ENCODE measurements around the gene CLEC4C. TPM values are rescaled to one million over a fixed set of nuclear protein-coding genes. Genes with fewer than 3 reads are reported as not detected.
A peak's percentile ranks its signal among the peaks of the same experiment; 100 is the strongest.
"Not testable (repeated sequence)": the region's sequence is repeated elsewhere in the genome, so short reads cannot be mapped to it uniquely, and the experiment has no call there.

CLEC4C gene
- polyA plus RNA-seq, 4 donors: 0.07 TPM; not detected in 3

- no peak overlapping the region for H3K27ac ChIP-seq (ENCODE audit: low read depth in 1 of 3, low read length in 2 of 3)
- H3K4me1 ChIP-seq (ENCODE audit: control insufficient read depth in 3 of 3, insufficient read depth in 2 of 3, low read depth in 1 of 3, low read length in 2 of 3): no peaks in the 10 kb centered on the region
- WGBS, 3 donors: 58 to 67% (median 61%) methylated on average over 4 of the region's 4 CpGs
- FAIRE-seq: no peak
- no peak overlapping the region for H3K4me3 ChIP-seq (ENCODE audit: low read depth in 1 of 3, low read length in 3 of 3)
- H3K36me3 ChIP-seq (ENCODE audit: control insufficient read depth in 3 of 3, insufficient read depth in 2 of 3, low read depth in 1 of 3, low read length in 3 of 3): no peaks in the 10 kb centered on the region
- DNase-seq: no peak
- H3K27me3 ChIP-seq (ENCODE audit: control insufficient read depth in 3 of 3, insufficient read depth in 3 of 3, low read length in 3 of 3): no peaks in the 10 kb centered on the region
- peaks cover 0 to under 1% of the 10 kb centered on the region in 2 donors for H3K9me3 ChIP-seq (ENCODE audit: control insufficient read depth in 2 of 2, insufficient read depth in 1 of 2, low read depth in 1 of 2, low read length in 1 of 2)
These were observed 1.7 kb upstream of the CLEC4C start for GRCh38 chr12:7748852-7749251.

- no peaks in the 10 kb centered on the region for H3K27me3 ChIP-seq (ENCODE audit: control insufficient read depth in 3 of 3, insufficient read depth in 3 of 3, low read length in 3 of 3)
- no peaks in the 10 kb centered on the region for H3K4me1 ChIP-seq (ENCODE audit: control insufficient read depth in 3 of 3, insufficient read depth in 2 of 3, low read depth in 1 of 3, low read length in 2 of 3)
- WGBS, 3 donors: 41 to 53% (median 52%) methylated on average over 3 of the region's 3 CpGs
- no peaks in the 10 kb centered on the region for H3K36me3 ChIP-seq (ENCODE audit: control insufficient read depth in 3 of 3, insufficient read depth in 2 of 3, low read depth in 1 of 3, low read length in 3 of 3)
- H3K4me3 ChIP-seq (ENCODE audit: low read depth in 1 of 3, low read length in 3 of 3): no peak overlapping the region
- no peaks in the 10 kb centered on the region for H3K9me3 ChIP-seq (ENCODE audit: control insufficient read depth in 2 of 2, insufficient read depth in 1 of 2, low read depth in 1 of 2, low read length in 1 of 2)
- no peak for DNase-seq
- FAIRE-seq: no peak
- H3K27ac ChIP-seq (ENCODE audit: low read depth in 1 of 3, low read length in 2 of 3): no peak overlapping the region
These were observed 14.2 kb downstream of the CLEC4C start for GRCh38 chr12:7732993-7733392.

- DNase-seq: no peak
- Histone ChIP-seq H3K27ac (ENCODE audit: low read depth in 1 of 3, low read length in 2 of 3) (no peak overlapping the region), H3K4me1 (ENCODE audit: control insufficient read depth in 3 of 3, insufficient read depth in 2 of 3, low read depth in 1 of 3, low read length in 2 of 3) (no peaks in the 10 kb centered on the region), H3K4me3 (ENCODE audit: low read depth in 1 of 3, low read length in 3 of 3) (no peak overlapping the region), H3K36me3 (ENCODE audit: control insufficient read depth in 3 of 3, insufficient read depth in 2 of 3, low read depth in 1 of 3, low read length in 3 of 3) (no peaks in the 10 kb centered on the region), H3K27me3 (ENCODE audit: control insufficient read depth in 3 of 3, insufficient read depth in 3 of 3, low read length in 3 of 3) (no peaks in the 10 kb centered on the region), H3K9me3 (ENCODE audit: control insufficient read depth in 2 of 2, insufficient read depth in 1 of 2, low read depth in 1 of 2, low read length in 1 of 2) (no peaks in the 10 kb centered on the region)
- no peak for FAIRE-seq
- 55 to 73% (median 69%) methylated on average over 5 of the region's 5 CpGs for WGBS, 3 donors
These were observed 15.7 kb downstream of the CLEC4C start for GRCh38 chr12:7731486-7731885.

GRCh38 chr12:7730984-7731383 lies 16.2 kb downstream of the CLEC4C start:
- not testable (repeated sequence) for H3K27ac ChIP-seq (ENCODE audit: low read depth in 1 of 3, low read length in 2 of 3); FAIRE-seq; H3K36me3 ChIP-seq (ENCODE audit: control insufficient read depth in 3 of 3, insufficient read depth in 2 of 3, low read depth in 1 of 3, low read length in 3 of 3); H3K9me3 ChIP-seq (ENCODE audit: control insufficient read depth in 2 of 2, insufficient read depth in 1 of 2, low read depth in 1 of 2, low read length in 1 of 2); H3K4me1 ChIP-seq (ENCODE audit: control insufficient read depth in 3 of 3, insufficient read depth in 2 of 3, low read depth in 1 of 3, low read length in 2 of 3); DNase-seq; H3K4me3 ChIP-seq (ENCODE audit: low read depth in 1 of 3, low read length in 3 of 3); H3K27me3 ChIP-seq (ENCODE audit: control insufficient read depth in 3 of 3, insufficient read depth in 3 of 3, low read length in 3 of 3)

- whole genome bisulfite sequencing, 3 donors: 32 to 47% (median 44%) methylated on average over 4 of the region's 4 CpGs
- Histone ChIP-seq H3K9me3 (ENCODE audit: control insufficient read depth in 2 of 2, insufficient read depth in 1 of 2, low read depth in 1 of 2, low read length in 1 of 2) (no peaks in the 10 kb centered on the region), H3K27ac (ENCODE audit: low read depth in 1 of 3, low read length in 2 of 3) (no peak overlapping the region), H3K36me3 (ENCODE audit: control insufficient read depth in 3 of 3, insufficient read depth in 2 of 3, low read depth in 1 of 3, low read length in 3 of 3) (no peaks in the 10 kb centered on the region), H3K27me3 (ENCODE audit: control insufficient read depth in 3 of 3, insufficient read depth in 3 of 3, low read length in 3 of 3) (no peaks in the 10 kb centered on the region), H3K4me3 (ENCODE audit: low read depth in 1 of 3, low read length in 3 of 3) (no peak overlapping the region), H3K4me1 (ENCODE audit: control insufficient read depth in 3 of 3, insufficient read depth in 2 of 3, low read depth in 1 of 3, low read length in 2 of 3) (no peaks in the 10 kb centered on the region)
- no peak for FAIRE-seq
- no peak for DNase-seq
These were observed 17.4 kb downstream of the CLEC4C start for GRCh38 chr12:7729746-7730145.

GRCh38 chr12:7723926-7724325 lies 23.2 kb downstream of the CLEC4C start:
- Histone ChIP-seq H3K27ac (ENCODE audit: low read depth in 1 of 3, low read length in 2 of 3) (no peak overlapping the region), H3K9me3 (ENCODE audit: control insufficient read depth in 2 of 2, insufficient read depth in 1 of 2, low read depth in 1 of 2, low read length in 1 of 2) (no peaks in the 10 kb centered on the region), H3K4me3 (ENCODE audit: low read depth in 1 of 3, low read length in 3 of 3) (no peak overlapping the region), H3K27me3 (ENCODE audit: control insufficient read depth in 3 of 3, insufficient read depth in 3 of 3, low read length in 3 of 3) (no peaks in the 10 kb centered on the region), H3K36me3 (ENCODE audit: control insufficient read depth in 3 of 3, insufficient read depth in 2 of 3, low read depth in 1 of 3, low read length in 3 of 3) (no peaks in the 10 kb centered on the region), H3K4me1 (ENCODE audit: control insufficient read depth in 3 of 3, insufficient read depth in 2 of 3, low read depth in 1 of 3, low read length in 2 of 3) (no peaks in the 10 kb centered on the region)
- no peak for DNase-seq
- no peak for FAIRE-seq
- 56 to 67% (median 64%) methylated on average over 3 of the region's 3 CpGs for WGBS, 3 donors

GRCh38 chr12:7719946-7720730 lies 27.0 kb downstream of the CLEC4C start:
- no peak overlapping the region for H3K4me3 ChIP-seq (ENCODE audit: low read depth in 1 of 3, low read length in 3 of 3)
- no peak for FAIRE-seq
- WGBS, 3 donors: 45 to 71% (median 60%) methylated on average over 15 of the region's 15 CpGs
- H3K36me3 ChIP-seq (ENCODE audit: control insufficient read depth in 3 of 3, insufficient read depth in 2 of 3, low read depth in 1 of 3, low read length in 3 of 3): no peaks in the 10 kb centered on the region
- H3K4me1 ChIP-seq (ENCODE audit: control insufficient read depth in 3 of 3, insufficient read depth in 2 of 3, low read depth in 1 of 3, low read length in 2 of 3): no peaks in the 10 kb centered on the region
- no peak for DNase-seq
- H3K27ac ChIP-seq (ENCODE audit: low read depth in 1 of 3, low read length in 2 of 3): no peak overlapping the region
- peaks cover 0 to 2% (median 0%) of the 10 kb centered on the region in 3 donors for H3K27me3 ChIP-seq (ENCODE audit: control insufficient read depth in 3 of 3, insufficient read depth in 3 of 3, low read length in 3 of 3)
- H3K9me3 ChIP-seq (ENCODE audit: control insufficient read depth in 2 of 2, insufficient read depth in 1 of 2, low read depth in 1 of 2, low read length in 1 of 2): no peaks in the 10 kb centered on the region

- no peak for FAIRE-seq
- Histone ChIP-seq H3K36me3 (ENCODE audit: control insufficient read depth in 3 of 3, insufficient read depth in 2 of 3, low read depth in 1 of 3, low read length in 3 of 3) (no peaks in the 10 kb centered on the region), H3K4me3 (ENCODE audit: low read depth in 1 of 3, low read length in 3 of 3) (no peak overlapping the region), H3K27me3 (ENCODE audit: control insufficient read depth in 3 of 3, insufficient read depth in 3 of 3, low read length in 3 of 3) (peaks cover 0 to 2% (median 0%) of the 10 kb centered on the region in 3 donors), H3K4me1 (ENCODE audit: control insufficient read depth in 3 of 3, insufficient read depth in 2 of 3, low read depth in 1 of 3, low read length in 2 of 3) (no peaks in the 10 kb centered on the region), H3K27ac (ENCODE audit: low read depth in 1 of 3, low read length in 2 of 3) (no peak overlapping the region), H3K9me3 (ENCODE audit: control insufficient read depth in 2 of 2, insufficient read depth in 1 of 2, low read depth in 1 of 2, low read length in 1 of 2) (no peaks in the 10 kb centered on the region)
- WGBS, 3 donors: 14 to 21% (median 19%) methylated on average over 5 of the region's 5 CpGs
- peak; percentile 8 to 31 for DNase-seq
These were observed 30.8 kb downstream of the CLEC4C start for GRCh38 chr12:7716381-7716780.

Data from small intestine (tissue), 7 donors.